ENCODE data around the gene NPY4R.
"Not testable (repeated sequence)": the region's sequence is repeated elsewhere in the genome, so short reads cannot be mapped to it uniquely, and the experiment has no call there.

- TF ChIP-seq CTCF, POLR2A (IDR thresholded peaks at IDR 0.05): not testable (repeated sequence)
Measured at GRCh38 chr10:46457071-46457470, 8.7 kb downstream of the NPY4R start.

Measured in lower leg skin (tissue), 3 donors.